Transverse colon (tissue), 4 donors: Measurements from ENCODE around the gene SFMBT1. TPM values are rescaled to one million over a fixed set of nuclear protein-coding genes. Genes with fewer than 3 reads are reported as not detected.

Experiments
- DNase-seq: peaks from one replicate; pipeline ENCODE4 v3.0.0-alpha.2; 2019
- H3K27ac ChIP-seq, 4 donors: fragments of 200-600 bp; sonication (generic); 2 replicates each; pipeline ENCODE4 v1.5.1; 2016 to 2018; ENCODE audit warnings: inconsistent platforms in 4 of 4
- H3K27me3 ChIP-seq: fragments of 200-600 bp; sonication (generic); 2 replicates; pipeline ENCODE4 v1.5.1; 2017; ENCODE audit warnings: inconsistent platforms
- H3K36me3 ChIP-seq, 4 donors: fragments of 200-600 bp; sonication (generic); 2 replicates each; pipeline ENCODE4 v1.5.1; 2017 to 2019; ENCODE audit warnings: inconsistent platforms in 4 of 4
- H3K4me1 ChIP-seq, 4 donors: fragments of 200-600 bp; sonication (generic); 2 replicates each; pipeline ENCODE4 v1.5.1; 2017 to 2020; ENCODE audit warnings: inconsistent platforms in 4 of 4
- H3K4me3 ChIP-seq, 4 donors: fragments of 200-600 bp; sonication (generic); 1 replicate in 1 of 4; 2 replicates in 3 of 4; pipeline versions ENCODE4 v1.5.1 to v1.6.1; 2017 to 2019; ENCODE audit warnings: inconsistent platforms in 4 of 4
- H3K9me3 ChIP-seq, 2 donors: fragments of 200-600 bp; sonication (generic); 2 replicates each; pipeline ENCODE4 v1.5.1; 2017 to 2019; ENCODE audit warnings: inconsistent platforms in 2 of 2
- EP300 ChIP-seq: sonication (generic); formaldehyde crosslinking; IDR thresholded peaks from one replicate; pipeline ENCODE4 v1.6.1; 2017; ENCODE audit warnings: antibody characterized with exemption, low read depth
- POLR2A ChIP-seq: fragments of 450-650 bp; IDR thresholded peaks from one replicate; pipeline ENCODE4 v1.6.1; 2016; ENCODE audit warnings: antibody characterized with exemption, mild to moderate bottlenecking, moderate library complexity
- POLR2AphosphoS5 ChIP-seq, 3 donors: sonication (generic); formaldehyde crosslinking; IDR thresholded peaks; one replicate each; pipeline ENCODE4 v1.6.1; 2016; ENCODE audit warnings: antibody characterized with exemption in 3 of 3
- WGBS, 2 donors: methylation state at CpG; one replicate each; pipeline ENCODE4 v1.1.5; 2018; ENCODE audit warnings: low coverage in 1 of 2; 5-methylcytosine and 5-hydroxymethylcytosine counted together
- in situ Hi-C, 4 donors: fragments of 200-750 bp; cut with MboI; loops; one replicate each; pipeline versions ENCODE4 v1.15.0 to v1.15.1; 2017; ENCODE audit warnings: low sequenced_read_pairs in 3 of 4, low pct_ligation_motif_present in 1 of 4, low pct_unique_long_range_greater_than_20kb in 1 of 4
- intact Hi-C: fragments of 100-400 bp; cut with DNase I; formaldehyde crosslinking; loops from one replicate; pipeline ENCODE4 v1.15.1; 2023; ENCODE audit warnings: low total_unique reads
- total RNA-seq, 4 donors: library from RNA; depleted of rRNA; stranded (reverse); fragments of >200 nt; gene quantifications; one replicate each; pipeline ENCODE4 v1.1.0, GENCODE V29; 2016
- TF ChIP-seq, protein P1 (sequence below), 5 experiments: fragments of 200-600 bp in 3 of 5; fragments of 450-650 bp in 2 of 5; sonication (generic) in 3 of 5; IDR thresholded peaks; 1 replicate in 2 of 5; 2 replicates in 3 of 5; pipeline ENCODE4 v1.5.1; 2016 to 2017; ENCODE audit warnings: antibody characterized with exemption in 5 of 5, inconsistent platforms in 3 of 5, mild to moderate bottlenecking in 2 of 5, moderate library complexity in 1 of 5

The SFMBT1 gene
- total RNA-seq, 4 donors from 2014 or later, result 1.9 to 33.0 (median 18.1) TPM

DNA sequence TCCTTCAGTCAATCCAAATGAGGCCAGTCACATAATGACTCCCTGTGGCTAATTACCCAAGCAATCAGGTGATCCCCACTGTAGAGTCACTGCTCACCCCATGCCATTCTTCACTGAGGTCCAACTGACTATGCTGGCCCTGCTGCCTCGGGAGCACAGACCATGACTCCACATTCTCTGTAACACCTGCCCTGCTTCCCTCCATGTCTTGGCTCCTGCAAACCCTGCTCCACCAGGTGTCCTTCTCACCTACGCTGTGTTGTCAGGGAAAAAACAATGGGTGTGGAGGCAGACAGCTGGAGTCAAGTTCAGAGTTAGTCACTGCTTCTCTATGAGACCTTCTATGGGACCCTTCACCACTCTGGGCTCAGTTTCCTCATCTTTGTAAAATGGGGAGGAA is 6.1 kb upstream of the SFMBT1 start:
- H3K27ac ChIP-seq, result no peak overlapping the region
- in situ Hi-C loops, result loop anchor here in 2 of 4 donors (25.0 kb wide), 2 partner anchors 115 to 315 kb away; no protein-coding TSS in a partner anchor

DNA sequence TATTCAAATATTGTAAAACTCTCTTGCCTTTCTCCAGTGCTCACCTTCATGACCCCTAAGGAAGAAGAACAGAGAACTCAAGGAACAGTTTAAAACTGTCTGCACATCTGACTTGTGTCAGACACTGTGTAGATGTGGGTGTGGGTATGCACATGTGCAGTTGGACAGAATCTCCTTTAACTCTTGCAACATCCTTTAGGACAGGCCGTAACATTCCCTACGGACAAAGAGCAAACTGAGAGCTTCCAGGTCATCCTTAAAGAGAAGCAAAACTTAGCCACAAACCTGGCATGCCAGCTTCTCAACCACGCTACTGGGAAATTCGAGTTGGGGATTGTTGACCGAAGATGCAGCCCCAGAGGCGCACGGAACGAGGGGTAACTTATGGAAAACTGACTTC is 4.1 kb upstream of the SFMBT1 start:
- in situ Hi-C loops, result loop anchor here in 2 of 4 donors (25.0 kb wide), 2 partner anchors 113 to 313 kb away; no protein-coding TSS in a partner anchor
- Histone ChIP-seq H3K36me3 (no peaks in the 10 kb centered on the region), H3K4me1 (peaks cover 0 to 7% (median 3%) of the 10 kb centered on the region in 4 donors), H3K27ac (no peak overlapping the region), H3K4me3 (no peak overlapping the region), H3K27me3 (no peaks in the 10 kb centered on the region), H3K9me3 (no peaks in the 10 kb centered on the region)
- no peak for DNase-seq
- TF ChIP-seq EP300, result no peak
- WGBS, 2 donors, result 54 to 90% methylated on average over 2 to 8 of the region's 8 CpGs
- intact Hi-C loops, result no loop called here

More for the DNA sequence above, 6.1 kb upstream of the SFMBT1 start:
- intact Hi-C loops, result no loop called here
- Histone ChIP-seq H3K27me3 (no peaks in the 10 kb centered on the region), H3K36me3 (no peaks in the 10 kb centered on the region), H3K4me3 (no peak overlapping the region), H3K9me3 (no peaks in the 10 kb centered on the region), H3K4me1 (peaks cover 0 to 2% (median 0%) of the 10 kb centered on the region in 4 donors)
- TF ChIP-seq, protein P1, sequence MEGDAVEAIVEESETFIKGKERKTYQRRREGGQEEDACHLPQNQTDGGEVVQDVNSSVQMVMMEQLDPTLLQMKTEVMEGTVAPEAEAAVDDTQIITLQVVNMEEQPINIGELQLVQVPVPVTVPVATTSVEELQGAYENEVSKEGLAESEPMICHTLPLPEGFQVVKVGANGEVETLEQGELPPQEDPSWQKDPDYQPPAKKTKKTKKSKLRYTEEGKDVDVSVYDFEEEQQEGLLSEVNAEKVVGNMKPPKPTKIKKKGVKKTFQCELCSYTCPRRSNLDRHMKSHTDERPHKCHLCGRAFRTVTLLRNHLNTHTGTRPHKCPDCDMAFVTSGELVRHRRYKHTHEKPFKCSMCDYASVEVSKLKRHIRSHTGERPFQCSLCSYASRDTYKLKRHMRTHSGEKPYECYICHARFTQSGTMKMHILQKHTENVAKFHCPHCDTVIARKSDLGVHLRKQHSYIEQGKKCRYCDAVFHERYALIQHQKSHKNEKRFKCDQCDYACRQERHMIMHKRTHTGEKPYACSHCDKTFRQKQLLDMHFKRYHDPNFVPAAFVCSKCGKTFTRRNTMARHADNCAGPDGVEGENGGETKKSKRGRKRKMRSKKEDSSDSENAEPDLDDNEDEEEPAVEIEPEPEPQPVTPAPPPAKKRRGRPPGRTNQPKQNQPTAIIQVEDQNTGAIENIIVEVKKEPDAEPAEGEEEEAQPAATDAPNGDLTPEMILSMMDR (IDR thresholded peaks at IDR 0.05), result no peak
- TF ChIP-seq EP300 (no peak), POLR2AphosphoS5 (IDR thresholded peaks at IDR 0.05) (no peak), POLR2A (no peak)
- no peak for DNase-seq
- 46% methylated on average over 2 of the region's 2 CpGs; no CpG with 5 or more reads in 1 of the 2 donors for WGBS, 2 donors

DNA sequence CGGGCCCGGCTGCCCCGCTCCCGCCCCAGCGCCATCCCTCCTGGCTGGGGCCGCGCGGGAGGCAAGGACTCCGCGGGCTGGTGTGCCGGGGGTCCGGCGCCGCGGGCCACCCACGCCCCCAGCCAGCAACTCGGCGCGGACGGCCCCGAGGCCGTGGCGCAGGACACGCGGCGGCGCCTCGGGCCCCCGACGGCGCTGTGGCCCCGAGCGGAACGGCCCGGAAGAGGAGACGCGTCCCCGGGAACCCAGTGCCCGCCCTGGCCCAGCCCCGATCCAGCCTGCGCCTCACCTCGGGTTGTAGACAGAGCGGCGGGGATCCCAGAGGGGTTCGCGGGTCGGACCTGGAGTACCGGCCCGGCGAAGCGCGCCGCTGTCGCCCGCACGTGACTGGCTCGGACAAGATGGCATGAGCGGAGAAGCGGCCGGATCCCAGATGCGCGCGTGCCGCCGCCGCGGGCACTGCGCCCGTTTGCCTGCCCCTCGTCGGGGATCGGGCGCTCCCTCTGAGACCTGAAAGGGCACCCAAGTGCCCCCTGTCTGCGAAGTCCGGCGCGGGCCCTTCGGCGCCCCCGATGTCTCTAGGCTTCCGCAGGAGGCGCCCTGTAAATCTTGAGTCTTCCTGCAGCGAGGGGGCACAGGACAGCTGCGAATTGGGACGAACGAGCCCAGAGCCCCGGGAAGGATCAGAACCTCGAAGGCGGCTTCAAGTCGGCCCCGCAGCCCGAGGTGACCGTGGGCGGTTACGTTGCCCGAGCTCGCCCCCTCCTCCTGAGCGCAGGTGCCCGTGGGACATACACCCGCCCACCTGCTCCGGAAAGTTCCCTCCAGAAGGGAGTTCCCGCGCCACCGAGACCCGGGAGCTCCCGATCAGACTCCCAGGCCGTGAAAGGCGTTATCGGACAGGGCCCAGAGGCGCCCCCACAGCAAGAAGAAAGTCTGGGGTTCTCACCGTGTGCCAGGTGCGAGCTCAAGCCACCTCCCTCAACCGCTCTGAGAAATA is 598 bp upstream of the SFMBT1 start:
- no peaks in the 10 kb centered on the region for H3K27me3 ChIP-seq
- peak overlapping the region; percentile 88 to 99 (median 97) for H3K27ac ChIP-seq
- intact Hi-C loops, result no loop called here
- no peaks in the 10 kb centered on the region for H3K36me3 ChIP-seq
- 3 to 60% methylated on average over 1 to 66 of the region's 113 CpGs for WGBS, 2 donors
- no peaks in the 10 kb centered on the region for H3K9me3 ChIP-seq
- peak; percentile 76 for DNase-seq
- TF ChIP-seq POLR2AphosphoS5 (IDR thresholded peaks at IDR 0.05) (peak in 1 of 3 donors; percentile 37), POLR2A (peak; percentile 18), EP300 (no peak)
- TF ChIP-seq, protein P1 (IDR thresholded peaks at IDR 0.05), result peak; percentile 30 to 50 (median 38)
- H3K4me1 ChIP-seq, result peaks cover 7 to 22% (median 13%) of the 10 kb centered on the region in 4 donors
- in situ Hi-C loops, result no loop called here
- peak overlapping the region; percentile 61 to 100 (median 93) for H3K4me3 ChIP-seq

DNA sequence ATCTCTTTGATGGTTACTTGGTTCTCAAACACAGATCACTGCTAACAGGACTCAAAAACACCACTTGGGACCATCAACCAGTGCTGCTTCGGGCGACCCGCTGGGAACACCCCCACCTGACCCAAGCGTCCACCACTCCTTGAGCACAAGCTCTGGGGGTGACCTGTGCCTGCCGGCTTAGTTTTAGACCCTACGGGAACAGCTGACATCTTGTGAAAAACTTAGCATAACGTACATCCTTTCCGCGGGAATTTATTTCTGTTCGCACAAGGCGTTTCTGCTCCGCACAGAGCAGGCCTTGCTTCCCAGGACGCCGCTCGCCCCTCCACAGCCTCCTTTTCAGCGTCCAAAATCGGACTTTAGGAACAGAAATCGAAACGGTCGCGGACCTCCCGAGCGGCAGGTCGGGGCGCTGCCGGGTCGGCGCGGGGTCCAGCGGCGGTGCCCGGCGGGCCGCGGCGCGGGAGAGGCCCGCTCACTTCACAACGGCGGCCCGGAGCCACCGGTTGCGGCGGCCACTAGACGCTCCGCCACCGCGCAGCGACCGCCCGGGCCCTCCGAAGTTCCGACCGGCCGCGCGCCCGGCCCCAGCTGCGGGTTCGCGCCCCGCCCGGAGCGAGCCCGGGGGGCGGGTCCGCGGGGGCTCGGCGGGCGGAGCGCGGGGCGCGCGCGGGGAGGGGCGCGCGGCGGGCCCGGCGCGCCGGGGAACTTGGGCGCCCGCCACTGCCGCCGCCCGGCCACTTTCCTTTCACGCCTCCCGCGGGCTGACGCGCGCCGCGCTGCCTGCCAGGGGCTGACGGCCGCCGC is 959 bp downstream of the SFMBT1 start:
- in situ Hi-C loops, result no loop called here
- H3K36me3 ChIP-seq, result no peaks in the 10 kb centered on the region
- peak overlapping the region; percentile 61 to 93 (median 70) for H3K4me3 ChIP-seq
- H3K27ac ChIP-seq, result peak overlapping the region; percentile 88 to 99 (median 96)
- TF ChIP-seq POLR2A, result no peak
- peak in 1 of 3 donors; percentile 18 for TF ChIP-seq POLR2AphosphoS5 (IDR thresholded peaks at IDR 0.05)
- no peaks in the 10 kb centered on the region for H3K9me3 ChIP-seq
- peak; percentile 64 for DNase-seq
- no peaks in the 10 kb centered on the region for H3K27me3 ChIP-seq
- 0 to 7% methylated on average over 3 to 54 of the region's 101 CpGs for WGBS, 2 donors
- H3K4me1 ChIP-seq, result peaks cover 7 to 29% (median 17%) of the 10 kb centered on the region in 4 donors
- intact Hi-C loops, result no loop called here
